CD4-positive, alpha-beta T cell (primary cell): ENCODE results near the gene PRKCQ. TPM values are rescaled to one million over a fixed set of nuclear protein-coding genes. Genes with fewer than 3 reads are reported as not detected.
A peak's percentile ranks its signal among the peaks of the same experiment; 100 is the strongest.

Source experiments
- ATAC-seq: fragments of 200-7000 bp; cut with Tn5 transposase; one replicate; pipeline ENCODE4 v1.10.0; 2022; ENCODE audit warnings: mild to moderate bottlenecking; ENCODE audit not compliant: poor library complexity
- CTCF ChIA-PET: fragments of 350-600 bp; sonication (Branson Sonifier 250); formaldehyde crosslinking; loops from one replicate; lab custom pipeline; 2021; ENCODE audit warnings: antibody characterized with exemption, inconsistent platforms; lab: Charles Lee
- POLR2A ChIA-PET: fragments of 350-600 bp; sonication (Branson Sonifier 250); formaldehyde crosslinking; loops from one replicate; lab custom pipeline; 2021; ENCODE audit warnings: antibody characterized with exemption, inconsistent platforms; lab: Charles Lee
- DNase-seq, 14 experiments: peaks; one replicate each; pipeline ENCODE4 v3.0.0-alpha.2; 2013 to 2020; ENCODE audit warnings: mixed read lengths in 2 of 14
- H3K27ac ChIP-seq, 2 donors: one replicate each; pipeline versions ENCODE4 v1.5.1 to v1.7.0; 2013; ENCODE audit warnings: low read length in 2 of 2, low read depth in 1 of 2, mild to moderate bottlenecking in 1 of 2
- H3K27me3 ChIP-seq, 2 experiments: 1 replicate in 1 of 2; 2 replicates in 1 of 2; pipeline versions ENCODE4 v1.6.1 to v1.7.0; 2013; ENCODE audit warnings: low read length in 2 of 2, control low read depth in 1 of 2, mild to moderate bottlenecking in 1 of 2, moderate library complexity in 1 of 2; ENCODE audit not compliant: insufficient read depth in 2 of 2, control insufficient read depth in 1 of 2
- H3K36me3 ChIP-seq: one replicate; pipeline ENCODE4 v1.6.1; 2013; ENCODE audit warnings: low read length, control low read depth; ENCODE audit not compliant: insufficient read depth
- H3K4me1 ChIP-seq: one replicate; pipeline ENCODE4 v1.6.1; 2013; ENCODE audit warnings: low read length, control low read depth; ENCODE audit not compliant: insufficient read depth
- H3K4me3 ChIP-seq: one replicate; pipeline ENCODE4 v1.5.1; 2013; ENCODE audit warnings: mild to moderate bottlenecking, low read length, moderate library complexity
- H3K9me3 ChIP-seq, 2 experiments: 1 replicate in 1 of 2; 2 replicates in 1 of 2; pipeline versions ENCODE4 v1.6.1 to v1.7.0; 2013; ENCODE audit warnings: low read length in 2 of 2, mild to moderate bottlenecking in 2 of 2, control low read depth in 1 of 2, moderate library complexity in 1 of 2; ENCODE audit not compliant: control insufficient read depth in 1 of 2, insufficient read depth in 1 of 2
- H3K27ac Mint-ChIP-seq: one replicate; pipeline ENCODE4 v1.8.0; 2020; ENCODE audit warnings: mixed read lengths
- H3K27me3 Mint-ChIP-seq: one replicate; pipeline ENCODE4 v1.8.0; 2021; ENCODE audit warnings: mixed read lengths
- H3K36me3 Mint-ChIP-seq: one replicate; pipeline ENCODE4 v1.8.0; 2021; ENCODE audit warnings: low read depth, mixed read lengths
- H3K4me1 Mint-ChIP-seq: one replicate; pipeline ENCODE4 v1.8.0; 2021; ENCODE audit warnings: low read depth, mixed read lengths
- H3K4me3 Mint-ChIP-seq: one replicate; pipeline ENCODE4 v1.8.0; 2020; ENCODE audit warnings: mild to moderate bottlenecking, mixed read lengths
- H3K9me3 Mint-ChIP-seq: one replicate; pipeline ENCODE4 v1.8.0; 2020; ENCODE audit warnings: mixed read lengths
- intact Hi-C, 2 experiments: fragments of 100-400 bp; cut with DNase I in 1 of 2; cut with micrococcal nuclease in 1 of 2; formaldehyde crosslinking; loops; one replicate each; pipeline versions ENCODE4 v1.15.1 to v1.9.0; 2023 to 2025; cut with DNase I, micrococcal nuclease
- total RNA-seq, 174 experiments: library from RNA in 2 of 174; stranded (reverse) in 2 of 174; gene quantifications; one replicate each; pipeline ENCODE4 v1.2.3 and lab custom pipeline; 2021 to 2026
- TF ChIP-seq, protein P1 (sequence below): fragments of 200-600 bp; IDR thresholded peaks from one replicate; pipeline ENCODE4 v1.8.0; 2022; ENCODE audit warnings: antibody characterized with exemption, mild to moderate bottlenecking

The PRKCQ gene
- total RNA-seq, 2 experiments from 2014 or later = 43.4 to 43.9 TPM

GRCh38 chr10:6543431-6544005, 36.6 kb downstream of the PRKCQ start:
- peak; percentile 23 to 84 (median 48) for DNase-seq
- Histone ChIP-seq H3K4me3 (peak overlapping the region; percentile 47), H3K36me3 (no peaks in the 10 kb centered on the region), H3K4me1 (peaks cover 68% of the 10 kb centered on the region), H3K27ac (peak overlapping the region; percentile 86 to 88), H3K27me3 (no peaks in the 10 kb centered on the region), H3K9me3 (no peaks in the 10 kb centered on the region)
- Mint-ChIP-seq H3K27ac (peak overlapping the region; percentile 97), H3K36me3 (peaks cover 23% of the 10 kb centered on the region), H3K4me1 (peaks cover 81% of the 10 kb centered on the region), H3K9me3 (no peaks in the 10 kb centered on the region), H3K4me3 (peak overlapping the region; percentile 89), H3K27me3 (no peaks in the 10 kb centered on the region)
- ChIA-PET POLR2A (interaction anchor here (0.7 to 4.3 kb wide), 26 partner anchors 10 to 195 kb away, joined by 3 to 124 read pairs (median 6); partner anchors contain the start of gene PRKCQ), CTCF (interaction anchor here (1.0 to 3.0 kb wide), 13 partner anchors 10 to 132 kb away, joined by 3 to 17 read pairs (median 6); no protein-coding TSS in a partner anchor)
- ATAC-seq = peak; percentile 78
- TF ChIP-seq, protein P1, sequence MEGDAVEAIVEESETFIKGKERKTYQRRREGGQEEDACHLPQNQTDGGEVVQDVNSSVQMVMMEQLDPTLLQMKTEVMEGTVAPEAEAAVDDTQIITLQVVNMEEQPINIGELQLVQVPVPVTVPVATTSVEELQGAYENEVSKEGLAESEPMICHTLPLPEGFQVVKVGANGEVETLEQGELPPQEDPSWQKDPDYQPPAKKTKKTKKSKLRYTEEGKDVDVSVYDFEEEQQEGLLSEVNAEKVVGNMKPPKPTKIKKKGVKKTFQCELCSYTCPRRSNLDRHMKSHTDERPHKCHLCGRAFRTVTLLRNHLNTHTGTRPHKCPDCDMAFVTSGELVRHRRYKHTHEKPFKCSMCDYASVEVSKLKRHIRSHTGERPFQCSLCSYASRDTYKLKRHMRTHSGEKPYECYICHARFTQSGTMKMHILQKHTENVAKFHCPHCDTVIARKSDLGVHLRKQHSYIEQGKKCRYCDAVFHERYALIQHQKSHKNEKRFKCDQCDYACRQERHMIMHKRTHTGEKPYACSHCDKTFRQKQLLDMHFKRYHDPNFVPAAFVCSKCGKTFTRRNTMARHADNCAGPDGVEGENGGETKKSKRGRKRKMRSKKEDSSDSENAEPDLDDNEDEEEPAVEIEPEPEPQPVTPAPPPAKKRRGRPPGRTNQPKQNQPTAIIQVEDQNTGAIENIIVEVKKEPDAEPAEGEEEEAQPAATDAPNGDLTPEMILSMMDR = no peak
- intact Hi-C loops = loop anchor here (1.0 to 5.0 kb wide), 7 partner anchors 13 to 70 kb away; no protein-coding TSS in a partner anchor

DNA sequence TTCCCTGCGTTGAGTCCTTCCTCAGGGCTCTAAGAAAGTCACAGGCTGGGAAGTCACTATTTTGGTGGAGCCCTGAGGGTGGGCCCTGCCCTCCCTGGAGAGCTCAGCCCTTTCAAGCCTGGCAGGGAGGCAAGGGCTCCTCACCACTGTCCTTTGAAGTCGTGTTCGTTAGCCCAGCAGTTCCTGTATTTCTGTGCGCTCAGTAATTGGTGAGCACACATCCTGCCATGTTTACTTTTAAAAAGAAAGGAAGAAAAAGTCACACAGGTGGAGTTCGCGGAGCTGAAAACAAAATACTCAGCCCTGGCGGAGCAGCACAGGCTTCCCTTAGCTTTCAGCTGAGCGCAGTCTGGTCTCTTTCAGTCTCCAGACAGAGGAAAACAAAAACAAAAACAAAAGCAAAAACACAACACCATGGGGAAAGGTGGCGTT, 37.1 kb downstream of the PRKCQ start:
- ATAC-seq (peak; percentile 84), DNase-seq (peak; percentile 37 to 85 (median 58))
- no peaks in the 10 kb centered on the region for H3K36me3 ChIP-seq
- Mint-ChIP-seq H3K4me1 (peaks cover 86% of the 10 kb centered on the region), H3K9me3 (no peaks in the 10 kb centered on the region), H3K4me3 (peak overlapping the region; percentile 89), H3K36me3 (peaks cover 26% of the 10 kb centered on the region), H3K27me3 (no peaks in the 10 kb centered on the region), H3K27ac (peak overlapping the region; percentile 97)
- peaks cover 73% of the 10 kb centered on the region for H3K4me1 ChIP-seq
- TF ChIP-seq, protein P1 = no peak
- peak overlapping the region; percentile 86 to 88 for H3K27ac ChIP-seq
- H3K4me3 ChIP-seq = peak overlapping the region; percentile 47
- no peaks in the 10 kb centered on the region for H3K9me3 ChIP-seq
- intact Hi-C loops = loop anchor here (1.0 to 5.0 kb wide), 7 partner anchors 13 to 70 kb away; no protein-coding TSS in a partner anchor
- ChIA-PET CTCF (interaction anchor here (1.0 to 3.0 kb wide), 14 partner anchors 9 to 132 kb away, joined by 3 to 17 read pairs (median 5); no protein-coding TSS in a partner anchor), POLR2A (interaction anchor here (0.7 to 4.3 kb wide), 28 partner anchors 10 to 941 kb away, joined by 3 to 124 read pairs (median 6); partner anchors contain the start of gene PRKCQ)
- H3K27me3 ChIP-seq = no peaks in the 10 kb centered on the region

DNA sequence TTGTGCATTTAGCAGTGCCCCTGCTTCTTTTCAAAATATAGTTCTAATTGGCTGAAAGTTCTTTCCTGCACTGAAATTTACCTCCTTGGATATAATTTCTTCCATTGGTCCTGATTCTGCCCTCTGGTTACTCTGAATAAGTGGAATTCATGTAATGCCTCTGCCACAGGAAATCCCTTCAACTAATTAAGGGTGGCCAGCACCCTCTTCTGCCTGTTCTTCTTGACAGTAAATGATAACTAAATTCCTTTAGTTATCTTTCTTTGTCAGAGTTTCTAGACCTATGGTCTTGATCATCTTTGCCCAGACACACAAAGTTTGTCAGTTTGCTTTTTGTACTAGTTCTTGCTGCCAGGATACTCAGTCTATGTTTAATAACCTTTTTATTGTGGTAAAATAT, 40.2 kb downstream of the PRKCQ start:
- no peaks in the 10 kb centered on the region for H3K9me3 Mint-ChIP-seq
- H3K4me1 ChIP-seq = peaks cover 80% of the 10 kb centered on the region
- TF ChIP-seq, protein P1 = no peak
- H3K9me3 ChIP-seq = no peaks in the 10 kb centered on the region
- no peak for DNase-seq
- ATAC-seq = no peak
- no peak overlapping the region for H3K27ac ChIP-seq
- H3K4me3 ChIP-seq = no peak overlapping the region
- H3K27ac Mint-ChIP-seq = peak overlapping the region; percentile 97
- intact Hi-C loops = loop anchor here in 1 of 2 experiments (5.0 kb wide), 2 partner anchors 43 to 1693 kb away; no protein-coding TSS in a partner anchor
- no peak overlapping the region for H3K4me3 Mint-ChIP-seq
- POLR2A ChIA-PET = no interaction called here
- H3K4me1 Mint-ChIP-seq = peaks cover 96% of the 10 kb centered on the region
- H3K27me3 Mint-ChIP-seq = no peaks in the 10 kb centered on the region
- no peaks in the 10 kb centered on the region for H3K27me3 ChIP-seq
- H3K36me3 Mint-ChIP-seq = peaks cover 41% of the 10 kb centered on the region
- peaks cover 8% of the 10 kb centered on the region for H3K36me3 ChIP-seq
- CTCF ChIA-PET = no interaction called here
